GM23248 (cell line): ENCODE results near the gene SEMA5A. TPM values are rescaled to one million over a fixed set of nuclear protein-coding genes. Genes with fewer than 3 reads are reported as not detected.

Source experiments
- DNase-seq: peaks from one replicate; pipeline ENCODE4 v3.0.0-alpha.2; 2015
- H2AFZ ChIP-seq: fragments of 200-600 bp; sonication (generic); 2 replicates; pipeline ENCODE4 v1.6.1; 2016; ENCODE audit warnings: antibody characterized with exemption
- H3F3A ChIP-seq: fragments of 200-600 bp; sonication (generic); 2 replicates; pipeline ENCODE4 v1.6.1; 2016; ENCODE audit warnings: mild to moderate bottlenecking, antibody characterized with exemption, mixed run types; ENCODE audit not compliant: insufficient read depth
- H3K27ac ChIP-seq: fragments of 200-600 bp; sonication (generic); 2 replicates; pipeline ENCODE4 v1.5.1; 2016; ENCODE audit warnings: mild to moderate bottlenecking
- H3K27me3 ChIP-seq: fragments of 200-600 bp; sonication (generic); replicated peaks from 2 replicates; pipeline ENCODE4 v1.6.1; 2016; ENCODE audit warnings: mild to moderate bottlenecking; ENCODE audit not compliant: insufficient read depth
- H3K36me3 ChIP-seq: fragments of 200-600 bp; sonication (generic); 2 replicates; pipeline ENCODE4 v1.6.1; 2016; ENCODE audit warnings: low read depth, mild to moderate bottlenecking
- H3K4me1 ChIP-seq: fragments of 200-600 bp; sonication (generic); 2 replicates; pipeline ENCODE4 v1.6.1; 2016; ENCODE audit warnings: mild to moderate bottlenecking; ENCODE audit not compliant: insufficient read depth
- H3K4me2 ChIP-seq: fragments of 200-600 bp; sonication (generic); one replicate; pipeline ENCODE4 v1.6.1; 2016; ENCODE audit warnings: mild to moderate bottlenecking; ENCODE audit not compliant: unreplicated experiment
- H3K4me3 ChIP-seq: fragments of 200-600 bp; sonication (generic); 2 replicates; pipeline ENCODE4 v1.5.1; 2016; ENCODE audit warnings: mild to moderate bottlenecking
- H3K79me2 ChIP-seq: fragments of 200-600 bp; sonication (generic); 2 replicates; pipeline ENCODE4 v1.6.1; 2016; ENCODE audit warnings: mild to moderate bottlenecking; ENCODE audit not compliant: insufficient read depth
- H3K9ac ChIP-seq: fragments of 200-600 bp; sonication (generic); 2 replicates; pipeline ENCODE4 v1.6.1; 2016; ENCODE audit warnings: mild to moderate bottlenecking
- H3K9me2 ChIP-seq: fragments of 200-600 bp; sonication (generic); 2 replicates; pipeline ENCODE4 v1.6.1; 2016; ENCODE audit warnings: mixed run types, mild to moderate bottlenecking, moderate library complexity; ENCODE audit not compliant: insufficient read depth
- H3K9me3 ChIP-seq: fragments of 200-600 bp; sonication (generic); one replicate; pipeline ENCODE4 v1.6.1; 2017; ENCODE audit warnings: low read depth
- H4K20me1 ChIP-seq: fragments of 200-600 bp; sonication (generic); 2 replicates; pipeline ENCODE4 v1.6.0; 2016; ENCODE audit not compliant: insufficient read depth
- EZH2 ChIP-seq: fragments of 200-600 bp; sonication (generic); IDR thresholded peaks from 2 replicates; pipeline ENCODE4 v1.6.1; 2018; ENCODE audit warnings: antibody characterized with exemption, mild to moderate bottlenecking; ENCODE audit not compliant: insufficient read depth, poor library complexity, severe bottlenecking
- EZH2phosphoT487 ChIP-seq: fragments of 200-600 bp; sonication (generic); IDR thresholded peaks from 2 replicates; pipeline ENCODE4 v1.6.1; 2018; ENCODE audit warnings: antibody characterized with exemption, moderate library complexity, mild to moderate bottlenecking, low read depth; ENCODE audit not compliant: insufficient read depth
- WGBS, 2 experiments: methylation state at CpG; one replicate each; pipeline ENCODE4 v1.1.6; 2015 to 2017; ENCODE audit warnings: low lambda C conversion rate in 2 of 2, low coverage in 1 of 2; ENCODE audit errors: missing lambda C conversion rate in 2 of 2; 5-methylcytosine and 5-hydroxymethylcytosine counted together
- in situ Hi-C: fragments of 300-500 bp; cut with MboI; formaldehyde crosslinking; loops from 2 replicates; pipeline ENCODE4 v1.15.0; 2020
- polyA plus RNA-seq: library from polyadenylated mRNA; unstranded; fragments of >200 nt; fragmentation: Nextera tagmentation; extraction: Ambion mirVana; gene quantifications from 2 replicates; pipeline ENCODE4 v1.2.1, GENCODE V29; 2016
- total RNA-seq: library from RNA; depleted of rRNA; stranded (reverse); fragments of >200 nt; shearing (Covaris generic); gene quantifications from 2 replicates; pipeline ENCODE4 v1.2.3, GENCODE V29; 2014

SEMA5A gene
- total and polyA plus RNA-seq, 2 experiments from 2014 or later = 33.5 to 38.2 TPM

DNA sequence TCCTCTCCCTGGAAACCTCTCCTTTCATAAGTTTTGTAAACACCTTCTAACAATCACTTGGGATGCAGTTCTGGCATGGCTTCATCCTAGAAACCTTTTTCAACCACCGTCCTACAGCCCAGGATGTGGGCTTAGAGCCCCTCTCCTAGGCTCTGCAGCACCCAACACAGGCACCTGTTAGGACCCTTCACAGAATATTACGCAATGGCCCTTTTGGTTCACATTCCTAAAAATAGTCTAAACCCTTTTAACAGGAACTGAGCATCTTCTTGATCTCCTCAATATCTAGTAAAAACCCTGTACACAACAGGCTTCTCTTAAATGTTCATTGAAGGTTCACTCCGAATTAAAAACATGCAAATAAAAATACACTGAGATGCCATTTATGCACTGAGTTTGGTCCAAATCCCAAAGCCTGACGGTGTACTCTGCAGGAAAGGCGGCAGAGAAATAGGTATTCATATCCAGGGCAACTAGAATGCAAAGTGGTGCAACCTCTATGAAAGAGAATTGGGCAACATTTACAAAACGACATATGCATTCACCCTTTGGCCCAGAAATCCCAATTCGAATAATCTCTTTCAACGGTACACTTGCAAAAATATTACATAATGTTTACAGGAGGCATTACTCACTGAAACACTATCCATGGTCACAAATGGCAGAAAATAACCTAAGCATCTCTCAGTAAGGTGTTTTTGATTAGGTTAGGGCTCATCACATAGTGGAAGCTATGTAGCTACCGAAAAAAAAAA is 169.3 kb downstream of the SEMA5A start:
- no peak overlapping the region for H3K4me2 ChIP-seq
- no peaks in the 10 kb centered on the region for H3K79me2 ChIP-seq
- no peaks in the 10 kb centered on the region for H3K9me2 ChIP-seq
- no peaks in the 10 kb centered on the region for H3K9me3 ChIP-seq
- in situ Hi-C loops = no loop called here
- WGBS, 2 experiments = 73 to 75% methylated on average over 9 of the region's 9 CpGs
- H3K27me3 ChIP-seq = no peaks in the 10 kb centered on the region
- no peaks in the 10 kb centered on the region for H3F3A ChIP-seq
- peaks cover 16% of the 10 kb centered on the region for H3K36me3 ChIP-seq
- no peak overlapping the region for H2AFZ ChIP-seq
- no peak overlapping the region for H3K9ac ChIP-seq
- no peak overlapping the region for H3K4me3 ChIP-seq
- H4K20me1 ChIP-seq = no peaks in the 10 kb centered on the region
- peak; percentile 52 for DNase-seq
- H3K4me1 ChIP-seq = peaks cover 4% of the 10 kb centered on the region; the same call in 1 of the 2 replicates
- H3K27ac ChIP-seq = 0 out of 2 replicates have a peak overlapping the region, but pooled peaks have one; percentile 16
- no peak for TF ChIP-seq EZH2
- TF ChIP-seq EZH2phosphoT487 = no peak

DNA sequence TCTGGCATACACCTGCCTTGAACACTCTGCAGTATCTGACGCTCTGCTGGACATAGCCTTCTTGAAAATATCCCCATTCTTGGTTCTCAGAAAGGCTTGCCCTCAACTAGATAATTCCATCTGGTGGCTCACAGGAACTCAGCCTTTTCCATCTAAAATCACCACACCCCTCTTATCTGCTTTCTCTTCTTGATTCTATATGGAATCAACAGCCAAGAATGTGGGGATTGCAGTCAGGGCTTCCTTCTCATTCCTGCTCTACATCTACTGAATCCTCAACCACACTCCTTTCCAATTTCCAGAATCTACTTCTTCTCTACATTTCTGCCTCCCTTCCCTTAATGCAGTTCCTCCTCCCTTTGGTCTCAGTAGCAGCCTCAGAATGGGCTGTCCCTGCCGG is 170.1 kb downstream of the SEMA5A start:
- DNase-seq = no peak
- whole genome bisulfite sequencing, 2 experiments = 90 to 98% methylated on average over 2 of the region's 2 CpGs

GRCh38 chr5:9374025-9374424 is 171.8 kb downstream of the SEMA5A start:
- DNase-seq = no peak

More for the DNA sequence above, 170.1 kb downstream of the SEMA5A start:
- Histone ChIP-seq H3F3A (no peaks in the 10 kb centered on the region), H3K9me3 (no peaks in the 10 kb centered on the region), H3K79me2 (no peaks in the 10 kb centered on the region), H3K9me2 (no peaks in the 10 kb centered on the region), H4K20me1 (no peaks in the 10 kb centered on the region), H3K9ac (no peak overlapping the region), H3K4me2 (no peak overlapping the region), H2AFZ (no peak overlapping the region), H3K27ac (no peak overlapping the region), H3K36me3 (peaks cover 16% of the 10 kb centered on the region), H3K4me3 (no peak overlapping the region), H3K4me1 (peaks cover 5% of the 10 kb centered on the region; the same call in 1 of the 2 replicates), H3K27me3 (no peaks in the 10 kb centered on the region)
- TF ChIP-seq EZH2phosphoT487 (no peak), EZH2 (no peak)
- in situ Hi-C loops = no loop called here

DNA sequence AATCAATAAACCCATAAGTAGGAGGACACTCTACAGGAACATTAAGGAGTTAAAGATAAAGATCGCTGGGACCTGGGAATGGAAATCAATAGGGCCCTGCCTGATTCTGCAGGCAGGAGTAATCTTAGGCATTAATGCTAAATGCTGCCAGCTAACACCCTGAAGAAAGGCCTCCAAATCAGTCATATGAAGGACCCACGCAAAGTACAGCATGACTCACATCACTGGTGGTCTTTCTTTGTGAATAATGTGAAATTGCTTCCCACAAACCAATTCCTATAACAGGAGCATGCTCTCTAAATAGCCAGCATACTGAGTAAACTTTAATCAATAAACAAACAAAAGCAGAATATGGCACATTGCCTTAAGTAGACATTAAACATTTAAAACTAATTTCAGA is 172.3 kb downstream of the SEMA5A start:
- WGBS, 2 experiments = 74 to 85% methylated on average over 2 of the region's 2 CpGs
- Histone ChIP-seq H3K27ac (no peak overlapping the region), H3K4me2 (no peak overlapping the region), H3K4me1 (peaks cover 14% of the 10 kb centered on the region), H3K9me2 (no peaks in the 10 kb centered on the region), H3F3A (no peaks in the 10 kb centered on the region), H3K27me3 (no peaks in the 10 kb centered on the region), H3K9ac (no peak overlapping the region), H4K20me1 (no peaks in the 10 kb centered on the region), H3K4me3 (no peak overlapping the region), H2AFZ (no peak overlapping the region), H3K9me3 (no peaks in the 10 kb centered on the region), H3K36me3 (peaks cover 11% of the 10 kb centered on the region), H3K79me2 (no peaks in the 10 kb centered on the region)
- no peak for DNase-seq
- TF ChIP-seq EZH2 (no peak), EZH2phosphoT487 (no peak)
- in situ Hi-C loops = no loop called here

More at GRCh38 chr5:9374025-9374424, 171.8 kb downstream of the SEMA5A start:
- H4K20me1 ChIP-seq = no peaks in the 10 kb centered on the region
- H3K9me3 ChIP-seq = no peaks in the 10 kb centered on the region
- H3K79me2 ChIP-seq = no peaks in the 10 kb centered on the region
- in situ Hi-C loops = no loop called here
- H3K27me3 ChIP-seq = no peaks in the 10 kb centered on the region
- H3K9ac ChIP-seq = no peak overlapping the region
- peaks cover 11% of the 10 kb centered on the region for H3K36me3 ChIP-seq
- H3K4me2 ChIP-seq = no peak overlapping the region
- 76 to 83% methylated on average over 4 of the region's 4 CpGs for WGBS, 2 experiments
- no peak overlapping the region for H2AFZ ChIP-seq
- H3K4me1 ChIP-seq = peaks cover 14% of the 10 kb centered on the region
- no peak overlapping the region for H3K27ac ChIP-seq
- no peak for TF ChIP-seq EZH2
- TF ChIP-seq EZH2phosphoT487 = no peak
- H3F3A ChIP-seq = no peaks in the 10 kb centered on the region
- H3K4me3 ChIP-seq = no peak overlapping the region
- H3K9me2 ChIP-seq = no peaks in the 10 kb centered on the region

DNA sequence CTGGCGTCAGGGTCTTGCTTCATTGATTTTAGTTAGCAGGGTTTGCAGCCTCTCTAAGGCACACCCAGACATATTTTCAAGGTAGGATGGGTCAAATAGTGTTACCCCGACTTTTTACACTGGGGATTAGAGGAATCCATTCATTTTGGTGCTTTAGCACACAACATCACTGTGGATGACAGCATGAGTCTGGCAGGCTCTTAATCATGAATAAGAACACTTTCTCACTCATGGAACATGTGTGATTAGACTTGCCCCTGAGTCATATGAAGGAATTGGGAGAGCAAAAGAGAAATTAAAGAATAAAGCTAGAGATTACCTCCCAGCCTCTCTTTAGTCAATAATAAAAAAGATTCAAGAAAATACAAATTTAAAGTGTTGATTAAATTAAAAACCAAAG is 175.6 kb downstream of the SEMA5A start:
- no peaks in the 10 kb centered on the region for H3F3A ChIP-seq
- H4K20me1 ChIP-seq = no peaks in the 10 kb centered on the region
- no peak overlapping the region for H2AFZ ChIP-seq
- no peaks in the 10 kb centered on the region for H3K9me2 ChIP-seq
- H3K79me2 ChIP-seq = no peaks in the 10 kb centered on the region
- H3K9me3 ChIP-seq = no peaks in the 10 kb centered on the region
- H3K9ac ChIP-seq = no peak overlapping the region
- H3K4me2 ChIP-seq = peak overlapping the region; percentile 15
- DNase-seq = peak; percentile 79
- H3K36me3 ChIP-seq = 0 out of 2 replicates have a peak, but pooled peaks cover 5% of the 10 kb centered on the region
- H3K4me3 ChIP-seq = no peak overlapping the region
- H3K27me3 ChIP-seq = no peaks in the 10 kb centered on the region
- peaks cover 9% of the 10 kb centered on the region for H3K4me1 ChIP-seq
- 33 to 34% methylated on average over 2 of the region's 2 CpGs for WGBS, 2 experiments
- in situ Hi-C loops = no loop called here
- no peak for TF ChIP-seq EZH2phosphoT487
- TF ChIP-seq EZH2 = no peak
- no peak overlapping the region for H3K27ac ChIP-seq
